HepG2 (cell line): Measurements from ENCODE around the gene HOXD3. TPM values are rescaled to one million over a fixed set of nuclear protein-coding genes. Genes with fewer than 3 reads are reported as not detected.

Experiments used
- DPF2 ChIP-seq: sonication (generic); formaldehyde crosslinking; IDR thresholded peaks from 2 replicates; pipeline ENCODE4 v1.4.0; 2020; ENCODE audit warnings: mild to moderate bottlenecking, low read depth, missing genetic modification reagents, borderline replicate concordance
- GABPB1 ChIP-seq: IDR thresholded peaks from 2 replicates; pipeline ENCODE4 v1.6.1; 2016; ENCODE audit warnings: mild to moderate bottlenecking, missing genetic modification reagents, moderate library complexity, missing compliant biosample characterization
- HHEX ChIP-seq: IDR thresholded peaks from 2 replicates; pipeline ENCODE4 v1.6.1; 2016; ENCODE audit warnings: control low read depth
- HIVEP1 ChIP-seq: sonication (generic); formaldehyde crosslinking; IDR thresholded peaks from 2 replicates; pipeline ENCODE4 v1.4.0; 2020; ENCODE audit warnings: mild to moderate bottlenecking, missing genetic modification reagents
- HNRNPUL1 ChIP-seq: fragments of 200-400 bp; formaldehyde crosslinking; IDR thresholded peaks from 2 replicates; pipeline ENCODE4 v1.6.1; 2017; ENCODE audit warnings: low read depth, mild to moderate bottlenecking, low read length, moderate library complexity
- KMT2A ChIP-seq: sonication (generic); formaldehyde crosslinking; IDR thresholded peaks from 2 replicates; pipeline ENCODE4 v1.4.0; 2020; ENCODE audit warnings: missing genetic modification reagents
- NCOA5 ChIP-seq: sonication (generic); formaldehyde crosslinking; IDR thresholded peaks from 2 replicates; pipeline ENCODE4 v1.4.0; 2020; ENCODE audit warnings: missing genetic modification reagents
- NFATC3 ChIP-seq: sonication (generic); formaldehyde crosslinking; IDR thresholded peaks from 2 replicates; pipeline ENCODE4 v1.5.1; 2020; ENCODE audit warnings: mild to moderate bottlenecking, missing genetic modification reagents
- NFE2L1 ChIP-seq: sonication (generic); formaldehyde crosslinking; IDR thresholded peaks from 2 replicates; pipeline ENCODE4 v1.4.0; 2020; ENCODE audit warnings: missing genetic modification reagents, mild to moderate bottlenecking, borderline replicate concordance
- SP5 ChIP-seq: IDR thresholded peaks from 2 replicates; pipeline ENCODE4 v1.6.1; 2016; ENCODE audit warnings: low read depth, borderline replicate concordance
- ZBTB1 ChIP-seq: sonication (generic); formaldehyde crosslinking; IDR thresholded peaks from 2 replicates; pipeline ENCODE4 v1.4.0; 2020; ENCODE audit warnings: missing genetic modification reagents, borderline replicate concordance
- ZNF251 ChIP-seq: sonication (generic); formaldehyde crosslinking; IDR thresholded peaks from 2 replicates; pipeline ENCODE4 v1.9.0; 2021; ENCODE audit warnings: mild to moderate bottlenecking, missing genetic modification reagents
- ZNF296 ChIP-seq: sonication (generic); formaldehyde crosslinking; conservative IDR thresholded peaks from 2 replicates; pipeline ENCODE4 v1.5.0; 2020; ENCODE audit warnings: mild to moderate bottlenecking, missing genetic modification reagents
- ZNF33B ChIP-seq: sonication (generic); formaldehyde crosslinking; IDR thresholded peaks from 2 replicates; pipeline ENCODE4 v1.5.1; 2020; ENCODE audit warnings: mild to moderate bottlenecking, missing genetic modification reagents
- ZNF343 ChIP-seq: sonication (generic); formaldehyde crosslinking; IDR thresholded peaks from 2 replicates; pipeline ENCODE4 v1.4.0; 2020; ENCODE audit warnings: mild to moderate bottlenecking, missing genetic modification reagents
- ZNF605 ChIP-seq: sonication (generic); formaldehyde crosslinking; IDR thresholded peaks from 2 replicates; pipeline ENCODE4 v1.8.0; 2022; ENCODE audit warnings: mild to moderate bottlenecking, missing genetic modification reagents
- ZNF607 ChIP-seq: sonication (generic); formaldehyde crosslinking; IDR thresholded peaks from 2 replicates; pipeline ENCODE4 v1.5.1; 2020; ENCODE audit warnings: missing genetic modification reagents, mild to moderate bottlenecking, borderline replicate concordance
- ZNF776 ChIP-seq: sonication (generic); formaldehyde crosslinking; IDR thresholded peaks from 2 replicates; pipeline ENCODE4 v1.4.0; 2020; ENCODE audit warnings: mild to moderate bottlenecking, missing genetic modification reagents
- ZZZ3 ChIP-seq: sonication (generic); formaldehyde crosslinking; IDR thresholded peaks from 2 replicates; pipeline ENCODE4 v1.4.0; 2020; ENCODE audit warnings: missing genetic modification reagents, mild to moderate bottlenecking, borderline replicate concordance
- polyA plus RNA-seq, 8 experiments: library from polyadenylated mRNA; depleted of rRNA in 3 of 8; stranded (reverse) in 7 of 8; unstranded in 1 of 8; fragments of >200 nt; fragmentation: Illumina TruSeq in 4 of 8; extraction: Trizol in 4 of 8; gene quantifications; 2 replicates each; pipeline versions ENCODE4 v1.2.1 to v1.2.3, GENCODE V29; 2011 to 2016; ENCODE audit warnings: low read depth in 4 of 8, missing spikeins in 1 of 8, mixed read lengths in 1 of 8; ENCODE audit not compliant: insufficient read depth in 1 of 8
- total RNA-seq, 5 experiments: library from RNA; depleted of rRNA; stranded (reverse); fragments of >200 nt; fragmentation: Illumina TruSeq; extraction: Trizol; gene quantifications; 2 replicates each; pipeline ENCODE4 v1.2.3, GENCODE V29; 2016; ENCODE audit warnings: low read depth in 1 of 5
- TF ChIP-seq, protein P1 (sequence below): sonication (generic); formaldehyde crosslinking; IDR thresholded peaks from 2 replicates; pipeline ENCODE4 v1.4.0; 2020; ENCODE audit warnings: mild to moderate bottlenecking, missing genetic modification reagents
- TF ChIP-seq, protein P2 (sequence below): sonication (generic); formaldehyde crosslinking; IDR thresholded peaks from 2 replicates; pipeline ENCODE4 v1.4.0; 2020; ENCODE audit warnings: missing genetic modification reagents

HOXD3 gene
- total and polyA plus RNA-seq, 2 of the 13 experiments (the other 11 are each of a cell fraction or from before 2014, with no cell fraction given): 0.05 to 0.09 TPM

DNA sequence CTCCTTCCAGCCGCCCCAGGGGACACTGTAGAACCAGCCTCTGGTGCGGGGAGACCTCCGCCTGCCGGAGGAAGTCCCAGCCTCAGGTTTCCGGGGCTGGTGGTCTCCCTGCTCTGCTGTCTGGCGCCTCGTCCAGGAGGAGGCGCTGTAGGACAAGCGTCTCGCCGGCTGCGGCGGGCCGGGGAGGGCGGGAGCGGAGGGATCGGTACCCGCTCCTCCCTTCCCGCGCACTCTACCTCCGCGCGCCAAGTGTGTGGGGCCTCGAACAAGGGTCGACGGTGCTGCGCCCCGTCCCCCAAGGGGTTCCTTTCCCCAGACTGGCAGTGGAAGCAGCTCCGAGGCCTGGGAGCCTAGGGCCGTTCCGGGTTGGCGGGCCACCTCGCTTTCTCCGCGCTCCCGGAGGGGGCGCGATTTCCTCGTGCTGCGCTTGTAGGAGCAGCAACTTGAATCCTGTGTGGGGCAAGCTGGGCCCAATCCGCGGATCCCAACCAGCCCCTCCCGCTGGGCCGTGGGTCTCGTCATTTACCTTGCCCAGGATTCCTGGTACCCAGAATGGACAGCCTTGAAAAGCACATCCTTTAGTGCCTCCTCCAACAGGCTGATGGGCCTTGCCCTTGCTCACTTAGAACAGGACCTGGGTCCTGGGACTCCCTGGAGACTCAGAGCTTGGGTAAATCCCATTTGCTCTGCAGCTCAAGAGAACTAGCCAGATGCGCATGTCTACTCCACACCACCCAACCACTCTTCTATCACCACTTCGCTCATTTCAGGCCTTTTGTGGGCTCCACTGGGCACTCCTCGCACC is 16.4 kb upstream of the HOXD3 start (continued):
- TF ChIP-seq HIVEP1 (CRISPR knock-in tag) (peak; percentile 90), NFATC3 (peak; percentile 76; the same call in 1 of the 2 replicates), ZNF343 (0 out of 2 replicates have a peak, but pooled peaks have one; percentile 82), NFE2L1 (CRISPR knock-in tag) (no peak), DPF2 (CRISPR knock-in tag) (no peak), ZNF776 (CRISPR knock-in tag) (peak; percentile 75), ZNF296 (CRISPR knock-in tag) (0 out of 2 replicates have a peak, but pooled peaks have one; percentile 13), ZZZ3 (CRISPR knock-in tag) (no peak; the same call in 1 of the 2 replicates), HNRNPUL1 (no peak), ZNF605 (CRISPR knock-in tag) (no peak; the same call in 1 of the 2 replicates), ZNF607 (CRISPR knock-in tag) (peak; percentile 62; the same call in 1 of the 2 replicates), SP5 (no peak), KMT2A (CRISPR knock-in tag) (peak; percentile 36; the same call in 1 of the 2 replicates), NCOA5 (CRISPR knock-in tag) (no peak), ZBTB1 (CRISPR knock-in tag) (no peak), ZNF251 (CRISPR knock-in tag) (no peak), GABPB1 (CRISPR knock-in tag) (peak; percentile 84), ZNF33B (CRISPR knock-in tag) (peak; percentile 85; the same call in 1 of the 2 replicates), HHEX (CRISPR knock-in tag) (no peak)
- TF ChIP-seq, protein P1, sequence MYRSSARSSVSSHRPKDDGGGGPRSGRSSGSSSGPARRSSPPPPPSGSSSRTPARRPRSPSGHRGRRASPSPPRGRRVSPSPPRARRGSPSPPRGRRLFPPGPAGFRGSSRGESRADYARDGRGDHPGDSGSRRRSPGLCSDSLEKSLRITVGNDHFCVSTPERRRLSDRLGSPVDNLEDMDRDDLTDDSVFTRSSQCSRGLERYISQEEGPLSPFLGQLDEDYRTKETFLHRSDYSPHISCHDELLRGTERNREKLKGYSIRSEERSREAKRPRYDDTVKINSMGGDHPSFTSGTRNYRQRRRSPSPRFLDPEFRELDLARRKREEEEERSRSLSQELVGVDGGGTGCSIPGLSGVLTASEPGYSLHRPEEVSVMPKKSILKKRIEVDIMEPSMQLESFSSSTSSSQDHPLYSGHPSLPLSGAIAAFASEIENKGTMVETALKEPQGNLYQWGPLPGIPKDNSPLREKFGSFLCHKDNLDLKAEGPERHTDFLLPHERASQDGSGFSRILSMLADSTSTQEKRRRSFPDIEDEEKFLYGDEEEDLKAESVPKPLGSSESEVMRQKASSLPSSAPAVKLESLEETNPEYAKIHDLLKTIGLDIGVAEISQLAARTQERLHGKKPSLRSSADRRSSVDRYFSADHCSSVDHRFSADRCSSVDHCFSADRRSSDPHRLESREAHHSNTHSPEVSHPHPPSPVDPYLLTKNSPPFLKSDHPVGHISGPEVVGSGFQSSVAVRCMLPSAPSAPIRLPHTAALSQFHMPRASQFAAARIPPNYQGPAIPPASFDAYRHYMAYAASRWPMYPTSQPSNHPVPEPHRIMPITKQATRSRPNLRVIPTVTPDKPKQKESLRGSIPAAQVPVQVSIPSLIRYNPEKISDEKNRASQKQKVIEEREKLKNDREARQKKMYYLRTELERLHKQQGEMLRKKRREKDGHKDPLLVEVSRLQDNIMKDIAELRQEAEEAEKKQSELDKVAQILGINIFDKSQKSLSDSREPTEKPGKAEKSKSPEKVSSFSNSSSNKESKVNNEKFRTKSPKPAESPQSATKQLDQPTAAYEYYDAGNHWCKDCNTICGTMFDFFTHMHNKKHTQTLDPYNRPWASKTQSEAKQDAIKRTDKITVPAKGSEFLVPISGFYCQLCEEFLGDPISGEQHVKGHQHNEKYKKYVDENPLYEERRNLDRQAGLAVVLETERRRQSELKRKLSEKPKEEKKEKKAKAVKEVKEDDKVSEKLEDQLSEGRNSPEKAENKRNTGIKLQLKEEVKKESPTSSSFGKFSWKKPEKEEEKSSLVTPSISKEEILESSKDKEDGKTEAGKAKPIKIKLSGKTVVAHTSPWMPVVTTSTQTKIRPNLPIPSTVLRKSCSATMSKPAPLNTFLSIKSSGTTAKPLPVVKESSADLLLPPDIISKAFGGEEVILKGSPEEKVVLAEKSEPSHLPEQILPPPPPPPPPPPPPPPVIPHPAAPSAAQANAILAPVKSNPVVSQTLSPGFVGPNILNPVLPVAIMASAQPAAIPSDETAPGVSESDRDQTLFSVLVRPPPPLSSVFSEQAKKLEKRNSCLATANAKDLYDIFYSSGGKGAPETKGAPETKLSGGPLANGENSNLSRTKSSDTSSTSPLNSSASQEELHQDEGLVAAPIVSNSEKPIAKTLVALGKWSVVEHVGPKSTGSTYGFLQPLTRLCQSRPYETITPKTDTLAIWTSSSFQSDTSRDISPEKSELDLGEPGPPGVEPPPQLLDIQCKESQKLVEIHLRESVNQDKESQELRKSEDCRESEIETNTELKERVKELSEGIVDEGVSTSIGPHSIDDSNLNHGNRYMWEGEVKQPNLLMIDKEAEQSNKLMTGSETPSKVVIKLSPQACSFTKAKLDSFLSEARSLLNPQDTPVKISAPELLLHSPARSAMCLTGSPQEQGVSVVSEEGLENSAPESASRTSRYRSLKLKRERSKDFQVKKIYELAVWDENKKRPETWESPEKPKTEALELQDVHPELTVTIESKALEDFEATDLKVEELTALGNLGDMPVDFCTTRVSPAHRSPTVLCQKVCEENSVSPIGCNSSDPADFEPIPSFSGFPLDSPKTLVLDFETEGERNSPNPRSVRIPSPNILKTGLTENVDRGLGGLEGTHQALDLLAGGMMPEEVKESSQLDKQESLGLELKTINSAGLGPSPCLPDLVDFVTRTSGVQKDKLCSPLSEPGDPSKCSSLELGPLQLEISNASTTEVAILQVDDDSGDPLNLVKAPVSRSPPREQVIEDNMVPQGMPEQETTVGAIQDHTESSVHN (CRISPR knock-in tag): peak; percentile 72
- TF ChIP-seq, protein P2, sequence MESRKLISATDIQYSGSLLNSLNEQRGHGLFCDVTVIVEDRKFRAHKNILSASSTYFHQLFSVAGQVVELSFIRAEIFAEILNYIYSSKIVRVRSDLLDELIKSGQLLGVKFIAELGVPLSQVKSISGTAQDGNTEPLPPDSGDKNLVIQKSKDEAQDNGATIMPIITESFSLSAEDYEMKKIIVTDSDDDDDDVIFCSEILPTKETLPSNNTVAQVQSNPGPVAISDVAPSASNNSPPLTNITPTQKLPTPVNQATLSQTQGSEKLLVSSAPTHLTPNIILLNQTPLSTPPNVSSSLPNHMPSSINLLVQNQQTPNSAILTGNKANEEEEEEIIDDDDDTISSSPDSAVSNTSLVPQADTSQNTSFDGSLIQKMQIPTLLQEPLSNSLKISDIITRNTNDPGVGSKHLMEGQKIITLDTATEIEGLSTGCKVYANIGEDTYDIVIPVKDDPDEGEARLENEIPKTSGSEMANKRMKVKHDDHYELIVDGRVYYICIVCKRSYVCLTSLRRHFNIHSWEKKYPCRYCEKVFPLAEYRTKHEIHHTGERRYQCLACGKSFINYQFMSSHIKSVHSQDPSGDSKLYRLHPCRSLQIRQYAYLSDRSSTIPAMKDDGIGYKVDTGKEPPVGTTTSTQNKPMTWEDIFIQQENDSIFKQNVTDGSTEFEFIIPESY (CRISPR knock-in tag): peak; percentile 74
